Measurements from ENCODE around the gene COX15.
"Not testable (repeated sequence)": the region's sequence is repeated elsewhere in the genome, so short reads cannot be mapped to it uniquely, and the experiment has no call there.

COX15 gene

GRCh38 chr10:99732033-99732842 lies at the start of gene COX15, which contains the start of gene CUTC:
Gene COX15, minus strand, starts transcription at chr10:99732127. Its CDS starts 78 bp downstream, at chr10:99732049.
Gene CUTC, plus strand, starts transcription at chr10:99732234. Its CDS starts 115 bp downstream, at chr10:99732349.
- peak; percentile 92 for DNase-seq (ENCODE audit: low read depth in 2 of 3, low spot score in 1 of 3)

GRCh38 chr10:99779335-99779734 lies 47.4 kb upstream of the COX15 start:
- no peak for DNase-seq (ENCODE audit: low read depth in 2 of 3, low spot score in 1 of 3)

DNA sequence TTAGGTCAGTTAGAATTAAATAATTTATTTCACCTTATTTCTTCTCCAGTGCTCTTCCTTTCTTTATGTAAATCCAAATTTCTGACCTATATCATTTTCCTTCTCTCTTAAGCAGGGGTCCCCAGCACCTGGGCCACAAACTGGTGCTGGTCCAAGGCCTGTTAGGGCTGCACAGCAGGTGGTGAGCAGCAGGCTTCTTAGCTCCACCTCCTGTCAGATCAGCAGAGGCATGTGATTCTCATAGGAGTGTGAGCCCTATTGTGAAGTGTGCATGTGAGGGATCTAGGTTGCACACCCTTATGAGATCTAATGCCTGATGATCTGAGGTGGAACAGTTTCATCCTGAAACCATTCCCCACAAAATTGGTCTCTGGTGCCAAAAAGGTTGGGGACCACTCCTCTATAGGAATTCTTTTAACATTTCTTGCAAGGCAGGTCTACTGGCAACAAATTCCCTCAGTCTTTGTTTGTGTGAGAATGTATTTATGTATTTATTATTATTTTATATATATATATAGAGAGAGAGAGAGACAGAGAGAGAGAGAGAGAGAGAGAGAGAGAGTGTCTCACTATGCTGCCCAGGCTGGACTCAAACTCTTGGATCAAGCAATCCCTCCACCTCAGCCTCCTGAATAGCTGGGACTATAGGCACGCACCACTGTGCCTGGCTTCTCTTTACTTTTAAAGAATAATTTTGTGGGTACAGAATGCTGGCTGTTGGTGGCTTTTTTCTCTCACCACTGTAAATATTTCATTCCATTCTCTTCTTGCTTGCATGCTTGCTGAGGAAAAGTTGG lies 46.2 kb upstream of the COX15 start:
- DNase-seq (ENCODE audit: low read depth in 2 of 3, low spot score in 1 of 3), result no peak

DNA sequence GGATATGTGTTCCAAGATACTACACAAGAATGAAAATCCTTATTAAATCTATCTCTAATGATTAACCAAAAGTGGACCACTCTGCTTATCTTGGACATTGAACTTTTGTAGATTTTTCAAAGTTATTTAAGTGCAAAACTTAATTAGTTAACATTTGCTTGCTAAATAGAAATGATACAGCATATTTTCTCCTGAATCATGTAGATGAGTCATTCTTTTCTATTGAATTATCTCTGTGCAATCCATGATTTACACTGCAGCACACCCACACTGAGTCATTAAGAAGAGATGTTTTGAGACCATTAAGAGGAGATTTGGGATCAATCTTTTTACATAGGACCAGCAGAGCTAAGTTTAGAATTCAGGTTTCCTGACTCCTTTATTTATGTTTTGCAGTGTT lies 43.9 kb upstream of the COX15 start:
- DNase-seq (ENCODE audit: low read depth in 2 of 3, low spot score in 1 of 3), result no peak

DNA sequence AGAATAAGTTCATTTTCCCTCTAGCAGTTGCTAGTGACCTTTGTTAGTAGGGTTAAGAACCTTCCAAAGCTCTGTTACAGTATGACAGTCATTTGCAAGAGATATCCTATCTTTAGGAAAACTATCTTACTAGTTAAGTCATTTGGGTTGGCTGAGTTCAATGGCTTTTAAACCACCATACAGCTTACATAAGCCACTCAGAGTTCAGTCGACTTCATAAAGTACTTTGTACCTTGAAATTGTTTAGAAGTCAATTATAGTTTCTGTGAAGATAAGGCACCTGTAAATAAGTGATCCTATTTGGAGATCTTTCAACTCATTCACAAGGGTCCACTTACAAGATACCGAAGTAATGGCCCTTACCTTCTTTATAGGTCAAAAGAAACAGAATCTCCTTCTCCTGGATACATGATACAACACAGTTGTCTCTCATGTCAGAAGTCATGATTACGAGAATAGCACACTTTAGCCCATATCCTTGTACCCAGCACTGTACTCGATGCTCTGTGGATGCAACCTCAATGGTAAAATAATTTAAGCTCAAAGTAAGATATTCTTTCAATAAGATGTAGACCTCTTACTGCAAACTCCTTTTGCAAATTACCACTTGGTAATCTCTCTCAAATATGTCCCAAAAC lies 38.6 kb upstream of the COX15 start:
- DNase-seq (ENCODE audit: low read depth in 2 of 3, low spot score in 1 of 3), result no peak

DNA sequence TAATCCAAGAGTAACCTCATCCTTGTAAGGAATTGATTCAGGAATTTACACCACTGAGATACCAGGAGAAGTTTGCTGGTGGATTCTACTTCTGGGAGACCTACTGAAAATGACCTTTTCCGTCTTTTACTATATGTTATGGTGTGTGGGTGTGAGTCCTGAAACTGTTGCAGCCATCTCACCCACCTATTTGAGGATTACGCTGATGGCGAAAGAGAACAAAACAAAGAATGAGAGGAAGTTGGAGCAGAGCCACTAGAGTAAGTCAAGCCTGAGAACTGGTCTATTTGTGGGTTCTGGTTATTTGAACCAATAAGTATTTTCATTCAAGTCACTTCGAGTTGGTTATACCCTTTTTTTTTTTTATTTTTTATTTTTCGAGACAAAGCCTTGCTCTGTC lies 37.8 kb upstream of the COX15 start:
- no peak for DNase-seq (ENCODE audit: low read depth in 2 of 3, low spot score in 1 of 3)

DNA sequence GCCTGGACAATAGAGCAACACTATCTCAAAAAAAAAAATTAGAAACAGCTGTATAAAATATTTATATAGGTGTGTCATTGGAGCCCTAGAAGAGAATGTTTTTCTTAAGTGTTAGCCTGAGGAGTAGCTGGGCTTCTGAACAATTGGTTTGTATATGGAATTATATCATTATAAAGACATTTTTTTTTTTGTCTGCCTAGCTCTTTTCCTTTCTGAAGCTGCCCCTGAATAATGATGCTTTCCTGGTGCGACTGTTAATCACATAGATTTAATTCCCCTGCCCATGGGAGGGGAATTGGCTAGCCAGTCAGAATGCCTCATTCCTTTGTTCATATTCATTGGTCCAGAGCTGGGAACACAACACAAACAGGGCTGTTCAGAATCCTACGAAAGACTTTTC lies 36.6 kb upstream of the COX15 start:
- DNase-seq (ENCODE audit: low read depth in 2 of 3, low spot score in 1 of 3), result no peak

- DNase-seq (ENCODE audit: low read depth in 2 of 3, low spot score in 1 of 3), result no peak
Observed at GRCh38 chr10:99767901-99768300, 36.0 kb upstream of the COX15 start.

DNA sequence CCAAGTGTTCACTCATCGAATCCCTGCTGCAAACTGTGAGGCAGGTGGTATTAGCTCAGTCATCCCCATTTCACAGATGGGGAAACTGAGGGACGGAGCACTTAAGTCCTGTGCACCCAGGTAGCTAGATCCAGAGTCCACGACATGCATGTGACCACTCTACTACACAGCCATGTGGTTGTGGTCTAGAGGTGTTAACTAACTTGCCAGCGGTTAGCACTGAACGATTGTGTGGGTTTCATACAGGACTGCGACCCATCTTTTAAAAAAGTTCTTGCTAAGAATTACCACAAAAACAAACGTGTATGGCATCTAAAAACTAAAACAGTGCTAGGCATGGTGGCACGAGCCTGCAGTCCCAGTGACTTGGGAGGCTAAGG lies 34.4 kb upstream of the COX15 start:
- no peak for DNase-seq (ENCODE audit: low read depth in 2 of 3, low spot score in 1 of 3)

DNA sequence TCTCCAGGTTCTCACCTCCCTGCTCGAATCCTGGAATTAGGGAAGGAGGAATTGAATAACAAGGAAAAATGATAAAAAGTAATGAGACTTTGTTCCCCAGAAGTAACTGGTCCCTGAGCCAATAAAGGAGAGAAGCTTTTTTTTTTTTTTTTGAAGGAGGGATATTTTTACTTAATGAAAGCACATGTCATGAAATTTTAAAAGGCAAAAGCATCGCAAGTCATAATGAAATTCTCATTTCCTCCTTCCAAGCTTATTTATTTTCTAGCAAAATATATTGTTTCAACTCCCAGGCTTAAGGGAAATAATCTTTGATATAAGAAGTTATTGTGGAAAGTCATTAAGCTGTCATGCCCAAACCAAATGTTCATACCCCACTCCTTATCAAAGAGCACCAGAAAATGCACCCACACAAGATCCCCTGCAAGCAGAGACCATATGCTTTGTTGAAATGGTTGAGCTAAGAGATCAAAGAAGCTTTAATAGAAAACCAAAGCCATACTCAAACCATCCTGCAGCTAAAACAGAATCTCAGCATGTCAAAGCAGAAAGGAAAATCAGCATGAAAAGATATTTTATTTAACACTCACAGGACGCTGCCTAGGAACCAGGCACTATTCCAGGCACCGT lies 33.9 kb upstream of the COX15 start:
- DNase-seq (ENCODE audit: low read depth in 2 of 3, low spot score in 1 of 3), result no peak

- no peak for DNase-seq (ENCODE audit: low read depth in 2 of 3, low spot score in 1 of 3)
Observed at GRCh38 chr10:99761365-99761764, 29.4 kb upstream of the COX15 start.

GRCh38 chr10:99760321-99760720 lies 28.4 kb upstream of the COX15 start:
- no peak for DNase-seq (ENCODE audit: low read depth in 2 of 3, low spot score in 1 of 3)

- no peak for DNase-seq (ENCODE audit: low read depth in 2 of 3, low spot score in 1 of 3)
Observed at GRCh38 chr10:99758211-99758891, 26.4 kb upstream of the COX15 start.

DNA sequence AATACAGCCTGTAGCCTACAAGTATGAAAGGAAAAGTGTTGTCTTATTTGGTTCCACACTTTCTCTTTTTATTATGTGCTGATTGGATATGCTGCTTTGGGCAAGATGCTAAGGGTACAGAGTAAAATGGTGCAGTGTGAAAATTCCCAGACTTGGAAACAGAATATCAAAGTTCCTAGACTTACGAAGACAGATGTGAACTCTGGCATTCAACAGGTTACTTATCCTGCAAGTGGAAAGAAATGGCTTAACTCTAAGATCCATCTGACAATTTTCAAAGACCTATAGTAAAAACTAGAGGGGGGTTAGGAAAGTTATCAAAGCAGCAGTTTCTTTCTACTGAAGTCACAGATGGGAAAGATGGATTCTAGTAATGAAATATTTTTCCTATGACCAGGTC lies 24.2 kb upstream of the COX15 start:
- no peak for DNase-seq (ENCODE audit: low read depth in 2 of 3, low spot score in 1 of 3)

DNA sequence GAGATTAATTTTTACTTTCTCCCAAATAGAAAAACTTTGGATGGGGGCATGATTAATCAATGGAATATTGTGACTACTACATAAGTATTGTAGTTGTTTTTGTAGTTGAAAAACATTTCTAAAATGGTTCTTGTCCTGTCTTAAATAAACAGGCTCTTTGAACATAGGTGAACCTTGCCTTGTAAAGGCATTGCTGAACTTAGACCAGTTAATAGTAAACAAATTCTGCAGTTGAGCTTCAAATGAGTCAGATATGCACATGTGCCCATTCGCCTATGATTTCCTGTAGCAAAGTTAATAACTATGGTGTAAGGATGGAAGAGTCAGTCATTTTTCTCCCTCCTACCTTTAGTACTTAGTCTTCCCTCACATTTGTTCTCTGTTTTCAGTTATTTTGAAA lies 22.7 kb upstream of the COX15 start:
- DNase-seq (ENCODE audit: low read depth in 2 of 3, low spot score in 1 of 3), result no peak

DNA sequence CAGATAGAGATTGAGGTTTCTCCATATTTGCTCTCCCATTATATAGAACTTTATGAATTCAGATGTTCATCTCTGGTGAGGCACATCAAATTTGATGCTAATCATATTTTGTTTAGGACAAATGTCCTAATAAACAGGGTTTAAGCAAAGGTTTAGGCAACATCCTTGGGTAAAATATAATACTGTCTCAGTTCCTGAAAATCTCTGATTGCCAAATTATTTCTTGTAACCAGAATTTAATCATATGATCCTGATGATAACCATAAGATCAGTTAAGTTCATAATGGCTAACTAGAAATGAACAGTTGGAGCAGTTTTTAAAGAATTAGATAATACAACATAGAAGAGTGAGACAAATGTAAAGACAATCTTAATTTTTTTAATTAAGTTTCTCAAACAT lies 18.7 kb upstream of the COX15 start:
- no peak for DNase-seq (ENCODE audit: low read depth in 2 of 3, low spot score in 1 of 3)

DNA sequence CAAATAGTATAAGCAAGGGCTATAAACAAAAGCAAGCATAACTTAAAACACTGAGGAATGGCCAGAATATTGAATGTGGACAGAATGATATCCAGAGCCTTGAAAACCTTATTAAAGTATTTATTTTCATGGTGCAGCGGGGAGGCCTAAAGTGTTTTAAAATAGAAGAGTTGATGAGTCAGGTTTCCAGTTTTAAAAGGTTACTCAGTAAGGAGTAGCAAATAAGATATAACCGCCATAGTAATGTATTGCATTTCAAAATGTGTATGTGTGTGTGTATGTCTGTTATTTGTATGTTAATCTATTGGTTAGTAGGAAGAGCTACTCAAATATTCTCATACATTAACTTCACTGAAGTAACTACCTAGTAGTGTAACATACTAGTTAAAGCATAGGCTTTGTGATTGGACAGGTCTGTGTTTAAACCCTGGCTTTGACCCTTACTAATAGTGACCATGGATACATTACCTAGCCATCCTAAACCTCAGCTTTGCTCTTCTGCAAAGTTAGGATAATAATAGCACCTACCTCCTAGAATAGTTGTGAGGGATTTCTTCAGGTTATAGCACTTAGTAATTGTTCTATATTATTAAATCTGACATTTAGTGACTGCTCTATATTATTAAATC lies 17.0 kb upstream of the COX15 start:
- no peak for DNase-seq (ENCODE audit: low read depth in 2 of 3, low spot score in 1 of 3)

- not testable (repeated sequence) for DNase-seq (ENCODE audit: low read depth in 2 of 3, low spot score in 1 of 3)
Observed at GRCh38 chr10:99746166-99746565, 14.2 kb upstream of the COX15 start.

DNA sequence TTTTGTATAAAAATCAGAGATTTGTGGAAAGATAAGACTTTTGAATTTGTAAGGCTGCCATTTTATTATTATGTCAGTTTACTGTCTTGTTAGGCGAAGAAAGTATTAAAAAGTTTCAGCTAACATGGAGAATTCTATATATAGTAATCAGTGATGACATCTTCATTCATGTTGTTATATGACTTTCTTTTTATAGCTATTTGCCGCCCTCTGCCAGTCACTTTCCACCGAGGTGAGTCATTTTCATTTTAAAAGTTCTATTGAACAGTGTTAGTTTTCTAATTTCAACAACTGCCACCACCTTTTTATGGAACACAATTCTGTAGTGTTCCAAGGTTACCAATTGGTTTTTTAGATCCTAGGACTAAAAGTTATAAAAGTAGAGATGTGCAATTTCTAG lies 11.9 kb upstream of the COX15 start:
- no peak for DNase-seq (ENCODE audit: low read depth in 2 of 3, low spot score in 1 of 3)

DNA sequence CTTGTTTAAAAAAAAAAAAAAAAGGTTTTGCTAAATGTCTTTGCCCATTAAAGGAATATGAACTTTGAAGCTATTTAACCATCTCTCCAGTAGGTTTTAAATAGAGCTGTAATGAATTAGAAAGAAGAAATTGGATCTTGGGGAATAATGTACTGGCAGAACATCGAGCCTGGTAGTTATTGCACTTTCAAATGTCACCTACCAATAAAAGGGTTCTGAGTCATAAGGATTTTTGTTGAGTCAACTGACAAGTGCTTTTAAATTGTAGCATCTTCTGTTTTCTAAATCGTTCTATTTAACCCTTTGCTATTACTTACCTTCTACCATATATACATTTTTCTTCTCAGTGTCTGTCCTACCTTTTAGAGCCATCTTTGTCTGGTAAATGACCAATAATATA lies 10.8 kb upstream of the COX15 start:
- DNase-seq (ENCODE audit: low read depth in 2 of 3, low spot score in 1 of 3), result no peak

All from stimulated activated CD4-positive, alpha-beta T cell treated with anti-CD3 and anti-CD28 coated beads, Interleukin-12 subunit alpha, Interleukin-12 subunit beta, amount 100 ng/mL, for 48 hours (primary cell).